Cardiac fibroblast (primary cell): ENCODE results near the gene CDC42EP5.

Experiments
- DNase-seq, 2 donors: peaks; one replicate each; pipeline versions ENCODE4 v3.0.0 to v3.0.0-alpha.2; 2010; ENCODE audit warnings: low read depth in 2 of 2
- H3K4me3 ChIP-seq, 2 donors: replicated peaks in 1 of 2; 1 replicate in 1 of 2; 2 replicates in 1 of 2; pipeline ENCODE4 v1.5.1; 2011; ENCODE audit warnings: low read depth in 2 of 2, low read length in 2 of 2, mild to moderate bottlenecking in 2 of 2, moderate library complexity in 1 of 2
- CTCF ChIP-seq: IDR thresholded peaks from one replicate; pipeline ENCODE4 v1.5.1; 2011; ENCODE audit warnings: low read depth, mild to moderate bottlenecking, low read length, inconsistent platforms

The CDC42EP5 gene

GRCh38 chr19:54454781-54455675 lies 18.1 kb downstream of the CDC42EP5 start:
- DNase-seq, result no peak
- H3K4me3 ChIP-seq, result no peak overlapping the region
- no peak for TF ChIP-seq CTCF

GRCh38 chr19:54453921-54454780 lies 18.9 kb downstream of the CDC42EP5 start:
- no peak overlapping the region for H3K4me3 ChIP-seq
- DNase-seq, result no peak
- TF ChIP-seq CTCF, result no peak

- H3K4me3 ChIP-seq, result no peak overlapping the region
- no peak for TF ChIP-seq CTCF
- DNase-seq, result no peak
Measured at GRCh38 chr19:54452626-54453025, 20.5 kb downstream of the CDC42EP5 start.

- no peak for DNase-seq
- TF ChIP-seq CTCF, result no peak
- H3K4me3 ChIP-seq, result no peak overlapping the region
Measured at GRCh38 chr19:54451997-54452396, 21.1 kb downstream of the CDC42EP5 start.

- TF ChIP-seq CTCF, result no peak
- H3K4me3 ChIP-seq, result peak overlapping the region in 1 of 2 donors; percentile 96
- peak in 1 of 2 donors; percentile 43 for DNase-seq
Measured at GRCh38 chr19:54451331-54451871, 21.7 kb downstream of the CDC42EP5 start.

GRCh38 chr19:54449701-54450069 lies 23.4 kb downstream of the CDC42EP5 start:
- DNase-seq, result peak in 1 of 2 donors; percentile 36
- H3K4me3 ChIP-seq, result peak overlapping the region; percentile 64 to 96
- no peak for TF ChIP-seq CTCF
